ENCODE measurements around the gene GLG1.

GRCh38 chr16:74650966-74651567, 44.2 kb upstream of the GLG1 start:
- TF ChIP-seq POLR2AphosphoS5 (IDR thresholded peaks at IDR 0.05; ENCODE audit: low read depth, low read length) (no peak), CTCF (IDR thresholded peaks at IDR 0.05 in 2 of 3, conservative IDR thresholded peaks at IDR 0.05 in 1 of 3; ENCODE audit: borderline replicate concordance in 1 of 3, insufficient read depth in 1 of 3, low read depth in 2 of 3, low read length in 2 of 3) (peak; percentile 21 to 54 (median 46); a peak in 5 of 6 replicates), POLR2A (IDR thresholded peaks at IDR 0.05; ENCODE audit: borderline replicate concordance, extremely low read depth, insufficient read depth, insufficient read length) (no peak)
